ENCODE measurements around the gene PRKAR2B. TPM values are rescaled to one million over a fixed set of nuclear protein-coding genes. Genes with fewer than 3 reads are reported as not detected.
"Not testable (repeated sequence)": the region's sequence is repeated elsewhere in the genome, so short reads cannot be mapped to it uniquely, and the experiment has no call there.

PRKAR2B gene
- total RNA-seq, 1 donor from 2014 or later: 17.8 TPM

GRCh38 chr7:107069457-107069856 lies 25.0 kb downstream of the PRKAR2B start:
- ATAC-seq: no peak

DNA sequence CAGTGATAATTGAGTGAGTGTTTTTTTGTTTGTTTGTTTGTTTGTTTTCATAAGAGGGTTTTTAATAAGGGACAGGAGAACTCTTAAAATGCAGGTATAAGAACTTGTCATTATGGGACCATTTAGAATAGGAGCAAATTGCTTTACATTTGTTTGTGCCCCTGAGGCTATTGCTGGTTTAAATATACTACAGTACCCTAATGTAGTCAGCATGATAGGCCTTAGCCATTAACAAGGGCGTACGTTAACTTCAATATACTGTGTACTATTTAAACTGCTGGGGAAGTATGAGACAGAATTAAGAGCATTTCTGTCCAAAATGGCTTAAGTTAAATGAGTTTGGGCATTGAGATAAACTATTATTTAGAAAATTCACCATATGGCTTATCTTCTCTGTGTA lies 26.2 kb downstream of the PRKAR2B start:
- no peak for ATAC-seq
- intact Hi-C loops (cut with DNase I): no loop called here
- DNase-seq (ENCODE audit: low spot score): no peak

More at GRCh38 chr7:107069457-107069856, 25.0 kb downstream of the PRKAR2B start:
- no peak for DNase-seq (ENCODE audit: low spot score)
- intact Hi-C loops (cut with DNase I): no loop called here

- ATAC-seq: no peak
- intact Hi-C loops (cut with DNase I): no loop called here
- DNase-seq (ENCODE audit: low spot score): no peak
These were observed 26.6 kb downstream of the PRKAR2B start for GRCh38 chr7:107071129-107071528.

DNA sequence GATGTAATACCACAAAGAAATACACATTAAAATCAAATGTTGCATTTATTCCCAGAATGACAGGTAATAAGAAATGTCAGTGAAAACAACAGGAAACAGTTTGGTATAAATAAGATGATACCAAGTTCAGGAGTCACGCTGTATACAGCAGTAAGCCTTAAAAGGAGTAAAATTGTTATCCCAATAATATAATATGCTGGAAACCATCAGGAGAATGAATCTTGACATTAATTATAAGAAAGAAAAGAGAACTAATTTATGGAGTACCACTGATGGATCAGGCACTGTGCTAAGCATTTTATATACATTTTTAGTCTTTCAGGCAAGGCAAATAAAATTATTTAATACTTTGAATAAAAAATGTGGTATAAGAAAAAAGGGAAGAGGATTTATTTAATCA lies 27.6 kb downstream of the PRKAR2B start:
- no peak for ATAC-seq
- no peak for DNase-seq (ENCODE audit: low spot score)
- intact Hi-C loops (cut with DNase I): no loop called here

- ATAC-seq (no peak), DNase-seq (ENCODE audit: low spot score) (no peak)
- intact Hi-C loops (cut with DNase I): no loop called here
These were observed 31.5 kb downstream of the PRKAR2B start for GRCh38 chr7:107075863-107076574.

GRCh38 chr7:107076781-107077698 lies 32.5 kb downstream of the PRKAR2B start:
- ATAC-seq: peak; percentile 49
- no peak for DNase-seq (ENCODE audit: low spot score)
- intact Hi-C loops (cut with DNase I): no loop called here

- intact Hi-C loops (cut with DNase I): no loop called here
- DNase-seq (ENCODE audit: low spot score) (no peak), ATAC-seq (no peak)
These were observed 33.4 kb downstream of the PRKAR2B start for GRCh38 chr7:107077699-107078516.

- DNase-seq (ENCODE audit: low spot score): no peak
- intact Hi-C loops (cut with DNase I): no loop called here
- ATAC-seq: no peak
These were observed 34.0 kb downstream of the PRKAR2B start for GRCh38 chr7:107078517-107078966.

GRCh38 chr7:107079212-107079940 lies 34.9 kb downstream of the PRKAR2B start:
- ATAC-seq: no peak
- intact Hi-C loops (cut with DNase I): no loop called here
- DNase-seq (ENCODE audit: low spot score): no peak

GRCh38 chr7:107080099-107080505 lies 35.6 kb downstream of the PRKAR2B start:
- no peak for ATAC-seq
- DNase-seq (ENCODE audit: low spot score): no peak
- intact Hi-C loops (cut with DNase I): no loop called here

- DNase-seq (ENCODE audit: low spot score): no peak
- ATAC-seq: no peak
- intact Hi-C loops (cut with DNase I): no loop called here
These were observed 36.0 kb downstream of the PRKAR2B start for GRCh38 chr7:107080533-107080932.

DNA sequence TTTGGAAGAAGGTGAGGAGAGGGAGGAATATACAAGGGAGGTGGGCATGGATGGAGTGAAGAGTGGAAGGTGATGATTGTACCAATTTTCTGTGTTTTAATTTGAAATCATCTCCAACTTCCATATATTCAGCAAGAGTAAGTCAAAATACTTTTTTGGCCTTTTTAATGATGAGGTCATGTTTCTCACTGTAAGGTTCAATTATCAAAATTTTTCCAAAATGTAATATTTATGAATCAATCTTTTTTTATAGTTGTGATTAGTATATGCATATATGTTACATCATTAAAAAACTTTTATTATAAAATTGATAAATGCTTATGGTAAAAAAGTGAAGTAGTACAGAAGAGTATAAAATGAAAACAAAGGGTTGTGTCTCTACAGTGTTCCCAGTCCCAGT lies 40.7 kb downstream of the PRKAR2B start:
- intact Hi-C loops (cut with DNase I): no loop called here

DNA sequence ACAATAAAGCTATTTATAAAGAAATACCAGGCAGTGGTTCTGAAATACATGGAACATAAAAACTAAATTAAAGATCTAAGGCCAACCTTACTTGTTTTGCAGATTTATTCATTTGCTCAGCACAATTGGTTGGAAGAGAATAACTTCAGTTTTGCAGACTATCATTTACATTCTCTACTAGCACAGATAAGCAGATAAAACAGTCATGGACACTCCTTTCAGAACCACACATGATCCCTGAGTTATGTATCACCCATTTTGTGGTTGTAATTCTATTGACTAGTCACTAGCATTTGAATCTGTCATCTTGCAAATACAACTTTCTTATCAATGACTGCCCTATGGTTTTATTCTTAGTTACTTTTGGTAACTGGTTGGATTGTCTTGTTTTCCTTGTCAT lies 45.1 kb downstream of the PRKAR2B start:
- intact Hi-C loops (cut with DNase I): no loop called here
- ATAC-seq (no peak), DNase-seq (ENCODE audit: low spot score) (no peak)

More for the DNA sequence above, 40.7 kb downstream of the PRKAR2B start:
- ATAC-seq (no peak), DNase-seq (ENCODE audit: low spot score) (no peak)

DNA sequence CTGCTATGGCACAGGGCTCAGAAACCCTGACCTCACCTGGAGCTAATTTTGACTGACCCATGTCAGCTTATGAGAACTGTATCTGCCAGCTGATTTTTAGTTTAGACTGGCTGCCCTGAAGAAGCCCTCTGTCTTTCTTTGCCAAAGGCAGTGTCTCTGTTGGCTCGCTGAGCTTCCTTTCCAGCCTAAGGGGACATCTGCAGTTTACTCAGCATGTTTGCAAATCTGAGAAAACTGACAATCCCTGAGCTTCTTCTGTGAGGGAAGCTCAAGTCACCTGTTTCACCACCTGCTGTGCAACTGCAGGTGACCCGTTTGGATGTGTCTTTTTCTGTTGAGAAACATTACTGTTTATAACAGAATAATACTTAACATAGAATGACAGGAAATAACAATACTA lies 46.0 kb downstream of the PRKAR2B start:
- intact Hi-C loops (cut with DNase I): no loop called here
- ATAC-seq (peak; percentile 60), DNase-seq (ENCODE audit: low spot score) (no peak)

DNA sequence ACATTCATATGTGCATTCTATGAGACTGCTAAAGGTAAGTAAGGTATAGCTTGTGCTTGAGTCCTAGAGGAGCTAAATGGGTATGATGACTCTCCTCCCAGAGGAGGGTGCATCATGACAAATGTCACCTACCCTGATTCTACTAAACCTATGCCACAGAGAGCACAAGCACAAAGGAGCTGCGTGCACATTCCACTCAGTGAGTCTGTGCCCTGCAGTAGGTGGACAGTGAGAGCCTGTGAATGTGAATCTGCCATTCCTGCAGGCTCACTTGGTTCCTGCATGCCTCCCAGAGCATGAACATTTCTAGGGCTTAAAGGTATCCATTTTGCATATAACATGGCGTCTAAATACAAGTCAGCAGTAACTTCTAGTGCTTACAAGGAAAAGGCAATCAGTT lies 46.8 kb downstream of the PRKAR2B start:
- intact Hi-C loops (cut with DNase I): no loop called here
- ATAC-seq (no peak), DNase-seq (ENCODE audit: low spot score) (no peak)

DNA sequence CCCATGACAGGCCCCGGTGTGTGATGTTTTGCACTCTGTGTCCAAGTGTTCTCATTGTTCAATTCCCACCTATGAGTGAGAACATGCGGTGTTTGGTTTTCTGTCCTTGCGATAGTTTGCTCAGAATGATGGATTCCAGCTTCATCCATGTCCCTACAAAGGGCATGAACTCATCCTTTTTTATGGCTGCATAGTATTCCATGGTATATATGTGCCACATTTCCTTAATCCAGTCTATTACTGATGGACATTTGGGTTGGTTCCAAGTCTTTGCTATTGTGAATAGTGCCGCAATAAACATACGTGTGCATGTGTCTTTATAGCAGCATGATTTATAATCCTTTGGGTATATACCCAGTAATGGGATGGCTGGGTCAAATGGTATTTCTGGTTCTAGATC lies 49.2 kb downstream of the PRKAR2B start:
- ATAC-seq; DNase-seq (ENCODE audit: low spot score); intact Hi-C loops (cut with DNase I): not testable (repeated sequence)

DNA sequence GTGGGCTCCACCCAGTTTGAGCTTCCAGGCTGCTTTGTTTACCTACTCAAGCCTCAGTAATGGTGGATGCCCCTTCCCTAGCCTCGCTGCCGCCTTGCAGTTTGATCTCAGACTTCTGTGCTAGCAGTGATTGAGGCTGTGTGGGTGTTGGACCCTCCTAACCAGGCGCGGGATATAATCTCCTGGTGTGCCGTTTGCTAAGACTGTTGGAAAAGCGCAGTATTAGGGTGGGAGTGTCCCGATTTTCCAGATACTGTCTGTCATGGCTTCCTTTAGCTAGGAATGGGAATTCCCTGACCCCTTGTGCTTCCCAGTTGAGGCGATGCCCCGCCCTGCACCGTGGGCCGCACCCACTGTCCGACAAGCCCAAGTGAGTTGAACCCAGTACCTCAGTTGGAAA lies 54.6 kb downstream of the PRKAR2B start:
- intact Hi-C loops (cut with DNase I); ATAC-seq: not testable (repeated sequence)

GRCh38 chr7:107100824-107101223 lies 56.3 kb downstream of the PRKAR2B start:
- no peak for ATAC-seq
- intact Hi-C loops (cut with DNase I): no loop called here
- no peak for DNase-seq (ENCODE audit: low spot score)

More for the DNA sequence above, 54.6 kb downstream of the PRKAR2B start:
- not testable (repeated sequence) for DNase-seq (ENCODE audit: low spot score)

GRCh38 chr7:107103369-107103768 lies 58.9 kb downstream of the PRKAR2B start:
- no peak for ATAC-seq
- intact Hi-C loops (cut with DNase I): no loop called here
- DNase-seq (ENCODE audit: low spot score): no peak

Data from sciatic nerve (tissue), 2 donors.